Chondrocyte (in vitro differentiated cells): ENCODE data around the gene DPP6. TPM values are rescaled to one million over a fixed set of nuclear protein-coding genes. Genes with fewer than 3 reads are reported as not detected.

Source experiments
- DNase-seq: peaks from one replicate; pipeline ENCODE4 v3.0.0; 2021; ENCODE audit warnings: mixed read lengths, low spot score
- H3K27ac Mint-ChIP-seq: one replicate; pipeline ENCODE4 v1.8.0; 2021; ENCODE audit warnings: mild to moderate bottlenecking, moderate library complexity, mixed read lengths; ENCODE audit not compliant: unreplicated experiment
- H3K27me3 Mint-ChIP-seq: 2 replicates; pipeline ENCODE4 v1.8.0; 2021; ENCODE audit warnings: low read depth, mixed read lengths
- H3K36me3 Mint-ChIP-seq: 2 replicates; pipeline ENCODE4 v1.8.0; 2021; ENCODE audit warnings: low read depth, mixed read lengths
- H3K4me1 Mint-ChIP-seq: 2 replicates; pipeline ENCODE4 v1.8.0; 2021; ENCODE audit warnings: low read depth, mild to moderate bottlenecking, mixed read lengths
- H3K4me3 Mint-ChIP-seq: one replicate; pipeline ENCODE4 v1.8.0; 2021; ENCODE audit warnings: mild to moderate bottlenecking, moderate library complexity, mixed read lengths; ENCODE audit not compliant: unreplicated experiment
- H3K9me3 Mint-ChIP-seq: 2 replicates; pipeline ENCODE4 v1.8.0; 2021; ENCODE audit warnings: low read depth, mixed read lengths
- total RNA-seq: library from RNA; stranded (reverse); gene quantifications from 3 replicates; pipeline ENCODE4 v1.2.1, GENCODE V29; 2021
- TF ChIP-seq, protein P1 (sequence below): fragments of 200-600 bp; sonication (generic); IDR thresholded peaks from 2 replicates; pipeline ENCODE4 v1.5.0; 2021; ENCODE audit warnings: antibody characterized with exemption, mild to moderate bottlenecking, moderate library complexity

The DPP6 gene
- total RNA-seq, 1 donor from 2014 or later = not detected

DNA sequence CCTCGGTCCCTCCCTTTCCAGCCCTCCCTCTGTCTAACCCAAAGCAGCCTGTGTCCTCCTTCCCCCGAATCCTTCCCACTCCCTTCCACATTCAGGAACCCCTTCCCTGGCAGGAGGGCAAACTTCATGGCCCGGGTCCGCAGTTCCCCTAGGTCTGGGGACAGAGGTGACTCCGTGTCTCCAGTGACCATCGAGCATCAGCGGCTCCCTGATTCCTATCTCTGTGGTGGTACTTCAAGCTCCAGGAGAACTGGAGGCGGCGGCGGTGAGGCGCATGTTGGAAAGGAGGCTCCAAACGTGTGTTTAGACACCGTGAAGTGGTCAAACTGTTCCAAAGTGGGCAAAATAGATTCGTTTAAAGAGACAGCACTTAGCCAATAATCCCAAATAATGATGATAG lies 802.6 kb downstream of the DPP6 start:
- Mint-ChIP-seq H3K4me3 (no peak overlapping the region), H3K27ac (no peak overlapping the region), H3K4me1 (no peaks in the 10 kb centered on the region), H3K27me3 (no peaks in the 10 kb centered on the region), H3K9me3 (peaks cover 30% of the 10 kb centered on the region), H3K36me3 (peaks cover 2% of the 10 kb centered on the region)
- DNase-seq = no peak
- TF ChIP-seq, protein P1, sequence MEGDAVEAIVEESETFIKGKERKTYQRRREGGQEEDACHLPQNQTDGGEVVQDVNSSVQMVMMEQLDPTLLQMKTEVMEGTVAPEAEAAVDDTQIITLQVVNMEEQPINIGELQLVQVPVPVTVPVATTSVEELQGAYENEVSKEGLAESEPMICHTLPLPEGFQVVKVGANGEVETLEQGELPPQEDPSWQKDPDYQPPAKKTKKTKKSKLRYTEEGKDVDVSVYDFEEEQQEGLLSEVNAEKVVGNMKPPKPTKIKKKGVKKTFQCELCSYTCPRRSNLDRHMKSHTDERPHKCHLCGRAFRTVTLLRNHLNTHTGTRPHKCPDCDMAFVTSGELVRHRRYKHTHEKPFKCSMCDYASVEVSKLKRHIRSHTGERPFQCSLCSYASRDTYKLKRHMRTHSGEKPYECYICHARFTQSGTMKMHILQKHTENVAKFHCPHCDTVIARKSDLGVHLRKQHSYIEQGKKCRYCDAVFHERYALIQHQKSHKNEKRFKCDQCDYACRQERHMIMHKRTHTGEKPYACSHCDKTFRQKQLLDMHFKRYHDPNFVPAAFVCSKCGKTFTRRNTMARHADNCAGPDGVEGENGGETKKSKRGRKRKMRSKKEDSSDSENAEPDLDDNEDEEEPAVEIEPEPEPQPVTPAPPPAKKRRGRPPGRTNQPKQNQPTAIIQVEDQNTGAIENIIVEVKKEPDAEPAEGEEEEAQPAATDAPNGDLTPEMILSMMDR = no peak

DNA sequence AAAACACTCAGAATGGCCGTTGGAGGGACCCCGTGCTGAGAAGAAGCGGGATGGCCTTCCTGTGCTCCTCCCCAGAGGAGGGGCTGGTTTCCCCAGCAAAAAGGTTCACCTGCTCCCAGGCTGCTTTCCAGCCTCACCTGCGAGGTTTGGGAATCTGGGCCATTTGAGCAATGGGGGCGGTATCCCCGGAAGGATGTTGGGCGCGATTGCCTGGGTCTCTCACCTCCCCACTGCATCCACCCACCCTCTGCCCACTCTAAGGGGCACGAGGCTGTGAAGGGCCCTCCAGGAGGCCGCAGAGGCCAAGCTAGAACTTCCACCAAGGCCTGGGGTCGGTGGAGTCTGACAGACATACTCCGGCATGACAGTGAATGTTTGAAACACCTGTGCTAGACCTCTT lies 803.2 kb downstream of the DPP6 start:
- DNase-seq = no peak
- H3K27ac Mint-ChIP-seq = no peak overlapping the region
- peaks cover 2% of the 10 kb centered on the region for H3K36me3 Mint-ChIP-seq
- TF ChIP-seq, protein P1 = no peak
- H3K4me3 Mint-ChIP-seq = no peak overlapping the region
- H3K4me1 Mint-ChIP-seq = no peaks in the 10 kb centered on the region
- H3K9me3 Mint-ChIP-seq = peaks cover 26% of the 10 kb centered on the region
- no peaks in the 10 kb centered on the region for H3K27me3 Mint-ChIP-seq

DNA sequence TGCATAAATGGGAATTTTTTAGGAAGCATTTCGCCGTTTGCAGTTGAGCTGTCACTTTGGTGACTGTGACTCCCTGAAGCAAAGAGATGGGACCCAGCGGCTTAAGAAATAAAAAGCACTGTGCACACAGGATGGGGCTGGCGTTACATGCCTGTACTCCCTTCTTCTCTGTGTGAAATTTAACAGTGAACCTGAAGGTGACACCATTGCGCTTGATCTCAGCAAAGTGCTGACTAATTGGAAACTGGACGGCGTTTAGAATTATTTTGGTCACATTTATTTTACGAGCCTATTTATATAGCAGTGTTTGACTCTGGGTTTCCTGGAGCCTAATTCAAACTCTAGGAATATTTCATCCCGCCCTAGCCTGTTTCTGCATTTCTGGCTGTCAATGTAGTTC lies 804.5 kb downstream of the DPP6 start:
- Mint-ChIP-seq H3K27me3 (no peaks in the 10 kb centered on the region), H3K9me3 (peaks cover 22% of the 10 kb centered on the region), H3K4me1 (no peaks in the 10 kb centered on the region), H3K4me3 (no peak overlapping the region), H3K27ac (no peak overlapping the region), H3K36me3 (peaks cover 2% of the 10 kb centered on the region)
- DNase-seq = no peak
- TF ChIP-seq, protein P1 = no peak

DNA sequence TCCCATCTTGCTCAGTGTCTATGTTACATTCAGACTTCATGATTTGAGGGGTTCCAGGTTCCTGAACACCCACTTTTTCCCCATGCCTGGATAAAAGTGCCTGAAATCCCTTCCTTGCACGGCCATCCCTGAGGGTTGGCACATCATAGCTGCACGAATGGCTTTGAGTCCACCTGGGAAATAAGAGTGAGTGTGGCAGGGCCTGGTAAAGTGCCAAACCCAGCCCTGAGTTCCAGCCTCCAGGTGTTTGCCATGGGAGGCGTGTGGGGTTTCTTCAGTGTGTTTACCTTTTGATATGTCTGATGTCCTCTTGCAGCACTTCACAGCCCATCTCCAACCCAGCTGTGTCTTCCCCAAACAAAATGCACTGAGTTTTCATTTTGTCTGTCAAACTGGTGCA lies 805.0 kb downstream of the DPP6 start:
- H3K4me3 Mint-ChIP-seq = no peak overlapping the region
- DNase-seq = no peak
- peaks cover 2% of the 10 kb centered on the region for H3K36me3 Mint-ChIP-seq
- no peak overlapping the region for H3K27ac Mint-ChIP-seq
- TF ChIP-seq, protein P1 = no peak
- no peaks in the 10 kb centered on the region for H3K27me3 Mint-ChIP-seq
- peaks cover 22% of the 10 kb centered on the region for H3K9me3 Mint-ChIP-seq
- no peaks in the 10 kb centered on the region for H3K4me1 Mint-ChIP-seq

DNA sequence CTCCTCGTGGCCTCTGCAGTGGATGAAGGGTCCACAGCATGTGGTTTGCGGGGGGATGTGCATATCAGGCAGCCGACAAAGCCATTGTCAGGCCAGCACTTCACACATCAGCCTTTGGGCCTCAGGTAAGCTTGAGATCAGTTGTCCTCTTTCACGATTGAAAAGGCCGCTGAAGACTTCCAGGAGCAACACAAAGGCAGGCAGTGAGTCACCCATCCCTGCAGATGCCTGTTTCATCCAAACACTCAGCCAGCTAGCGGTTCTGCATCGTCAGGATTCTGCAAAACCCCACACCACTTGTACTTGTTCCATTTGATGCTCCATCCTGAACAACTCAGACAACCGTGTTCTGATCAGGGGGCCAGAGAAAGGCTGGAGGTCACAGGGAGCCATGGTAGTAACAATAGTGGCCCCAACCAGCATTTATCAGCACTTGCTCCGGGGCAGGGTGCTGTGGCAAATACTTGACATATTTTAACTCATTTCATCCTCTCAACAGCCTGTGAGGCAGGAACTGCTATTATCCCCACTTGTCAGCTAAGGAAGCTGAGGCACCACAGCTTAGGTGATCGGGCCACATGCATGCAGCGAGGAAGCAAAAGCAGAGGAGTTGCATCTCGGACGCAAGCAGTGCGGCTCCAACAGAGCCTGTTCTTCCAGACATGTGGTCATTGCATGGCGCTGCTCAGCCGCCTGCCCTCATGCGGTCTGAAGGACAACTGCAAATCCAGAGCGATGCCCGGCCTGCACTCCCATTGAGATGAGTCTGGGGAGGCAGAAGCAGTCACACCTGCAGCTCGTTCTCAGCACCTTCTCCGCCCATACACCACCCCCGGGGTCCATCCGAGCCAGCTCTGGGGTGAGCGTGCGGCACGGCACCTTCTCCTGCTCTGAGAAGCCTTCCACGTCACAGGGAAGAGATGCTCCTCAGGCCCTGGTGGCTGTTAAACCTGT lies 805.8 kb downstream of the DPP6 start:
- TF ChIP-seq, protein P1 = no peak
- H3K36me3 Mint-ChIP-seq = no peaks in the 10 kb centered on the region
- no peak for DNase-seq
- no peak overlapping the region for H3K27ac Mint-ChIP-seq
- no peaks in the 10 kb centered on the region for H3K27me3 Mint-ChIP-seq
- no peak overlapping the region for H3K4me3 Mint-ChIP-seq
- H3K4me1 Mint-ChIP-seq = no peaks in the 10 kb centered on the region
- H3K9me3 Mint-ChIP-seq = peaks cover 16% of the 10 kb centered on the region
